GM18508 (cell line): ENCODE results near the gene PDAP1.
"Not testable (repeated sequence)": the region's sequence is repeated elsewhere in the genome, so short reads cannot be mapped to it uniquely, and the experiment has no call there.

Experiments used
- ATAC-seq: cut with Tn5 transposase; IDR thresholded peaks from one replicate; pipeline ENCODE4 v1.9.1; 2021; ENCODE audit warnings: moderate number of reproducible peaks; ENCODE audit not compliant: insufficient read depth, unreplicated experiment

PDAP1 gene

DNA sequence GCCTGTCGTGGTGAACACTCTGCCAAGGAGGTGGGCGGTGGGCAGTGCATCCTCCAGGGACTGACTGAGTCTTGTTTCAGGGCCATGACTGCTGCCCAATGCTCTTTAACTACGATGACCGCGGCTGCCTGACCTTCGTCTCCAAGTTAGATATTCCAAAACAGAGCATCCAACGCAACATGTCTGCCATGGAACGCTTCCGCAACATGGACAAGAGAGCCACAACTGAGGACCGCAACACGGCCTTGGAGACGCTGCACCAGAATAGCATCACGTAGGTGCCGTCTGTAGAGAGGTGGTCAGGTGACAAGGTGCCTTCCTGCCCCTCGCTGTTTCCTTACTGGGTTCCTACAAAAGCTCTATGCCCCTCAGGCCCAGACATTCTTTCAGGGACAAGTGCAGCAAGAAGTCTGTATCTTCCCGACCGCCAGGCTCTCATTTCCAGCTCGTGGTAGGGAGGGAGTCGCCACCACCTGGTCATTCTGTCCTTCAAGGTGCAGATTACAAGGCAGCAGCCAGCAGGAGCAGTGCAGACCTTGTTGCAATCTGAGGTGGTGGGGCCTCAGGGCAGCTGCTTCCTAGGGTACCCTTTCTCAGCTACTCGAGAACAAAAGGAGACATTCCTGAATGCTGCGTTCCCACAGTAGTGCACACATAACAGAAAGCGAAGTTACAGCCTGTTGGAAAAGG lies 48.8 kb downstream of the PDAP1 start:
- no peak for ATAC-seq

DNA sequence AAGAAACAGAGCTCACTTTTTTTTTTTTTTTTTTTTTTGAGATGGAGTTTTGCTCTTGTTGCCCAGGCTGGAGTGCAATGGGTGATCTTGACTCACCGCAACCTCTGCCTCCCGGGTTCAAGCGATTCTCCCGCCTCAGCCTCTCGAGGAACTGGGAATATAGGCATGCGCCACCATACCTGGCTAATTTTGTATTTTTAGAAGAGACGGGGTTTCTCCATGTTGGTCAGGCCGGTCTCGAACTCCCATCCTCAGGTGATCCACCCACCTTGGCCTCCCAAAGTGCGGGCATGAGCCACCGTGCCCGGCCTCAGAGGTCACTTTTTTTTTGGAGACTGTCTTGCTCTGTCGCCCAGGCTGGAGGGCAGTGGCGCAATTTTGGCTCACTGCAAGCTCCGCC lies 49.9 kb downstream of the PDAP1 start:
- not testable (repeated sequence) for ATAC-seq

DNA sequence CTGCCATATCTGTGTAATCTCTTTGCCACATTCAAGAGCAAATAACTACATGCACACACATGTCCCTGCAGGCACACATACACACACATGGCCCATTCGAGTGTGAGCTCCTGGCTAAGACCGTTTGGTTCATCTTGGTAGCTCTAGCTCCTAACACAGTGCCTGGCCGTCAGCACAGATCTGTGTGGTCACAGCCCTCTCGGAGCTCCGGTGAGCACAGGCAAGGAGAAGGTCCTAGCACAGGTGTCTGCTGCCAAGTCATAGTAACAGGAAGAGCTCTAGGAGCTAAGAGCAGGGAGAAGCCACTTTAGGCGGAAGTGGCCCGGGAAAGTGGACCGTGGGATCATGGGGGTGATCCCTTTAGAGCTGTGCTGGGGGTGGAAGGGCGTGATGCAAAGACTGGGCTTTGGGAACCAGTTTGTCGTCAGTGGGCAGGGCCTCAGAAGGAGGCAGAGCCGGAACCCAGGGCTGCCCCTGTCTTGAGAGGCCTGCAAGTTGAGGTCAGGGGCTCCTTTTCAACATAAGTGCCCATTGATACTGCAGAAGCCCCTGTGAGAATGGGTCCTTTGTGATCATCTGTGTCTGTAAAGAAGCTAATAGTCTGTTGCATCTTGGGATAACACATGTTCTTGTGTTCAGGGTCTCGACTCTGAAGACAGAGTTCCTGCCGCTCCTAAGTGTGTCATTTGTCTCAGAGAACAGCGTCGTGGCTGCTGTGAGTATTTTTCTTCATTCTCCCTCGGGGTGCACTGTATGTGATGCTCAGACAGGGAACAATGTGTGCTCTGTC lies 50.5 kb downstream of the PDAP1 start:
- no peak for ATAC-seq

DNA sequence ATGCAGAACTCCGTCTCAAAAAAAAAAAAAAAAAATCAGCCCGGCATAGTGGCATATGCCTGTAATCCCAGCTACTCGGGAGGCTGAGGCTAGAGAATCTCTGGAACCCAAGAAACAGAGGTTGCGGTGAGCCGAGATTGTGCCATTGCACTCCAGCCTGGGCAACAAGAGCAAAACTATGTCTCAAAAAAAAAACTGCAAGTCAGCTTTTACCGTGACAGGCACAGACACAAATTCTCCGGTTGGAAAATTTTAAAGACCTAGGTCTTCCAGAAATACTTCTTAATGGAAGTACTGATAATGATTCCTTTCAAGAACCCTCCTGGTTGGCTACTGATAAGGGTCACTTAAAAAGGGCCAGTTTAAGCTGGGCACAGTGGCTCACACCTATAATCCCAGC lies 53.3 kb downstream of the PDAP1 start:
- no peak for ATAC-seq

DNA sequence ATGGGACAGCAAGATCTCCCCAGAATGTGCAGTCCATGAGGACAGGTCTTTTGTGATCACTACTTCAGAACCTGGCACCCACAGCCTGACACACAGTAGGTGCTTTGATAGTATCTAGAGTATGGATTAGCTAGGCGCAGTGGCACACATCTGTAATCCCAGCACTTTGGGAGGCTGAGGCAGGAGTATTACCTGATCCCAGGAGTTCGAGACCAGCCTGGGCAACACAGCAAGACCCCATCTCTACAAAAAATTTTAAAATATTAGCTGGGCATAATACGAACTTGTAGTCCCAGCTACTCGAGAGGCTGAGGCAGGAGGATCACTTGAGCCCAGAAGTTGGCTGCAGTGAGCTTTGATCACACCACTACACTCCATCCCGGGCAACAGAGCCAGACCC lies 56.1 kb downstream of the PDAP1 start:
- no peak for ATAC-seq

DNA sequence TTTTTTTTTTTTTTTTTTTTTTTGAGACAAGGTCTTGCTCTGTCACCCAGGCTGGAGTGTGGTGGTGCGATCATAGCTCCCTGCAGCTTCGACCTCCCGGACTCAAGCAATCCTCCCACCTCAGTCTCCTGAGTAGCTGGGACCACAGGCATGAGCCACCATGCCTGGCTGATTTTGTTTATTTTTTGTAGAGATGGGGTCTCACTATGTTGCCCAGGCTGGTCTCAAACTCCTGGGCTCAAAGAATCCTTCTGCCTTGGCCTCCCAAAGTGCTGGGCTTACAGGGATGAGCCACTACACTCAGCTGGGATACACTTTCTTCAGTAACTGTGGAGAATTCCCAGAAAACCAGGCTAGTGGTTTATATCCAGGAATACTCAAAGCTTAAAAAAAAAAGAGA lies 57.8 kb downstream of the PDAP1 start:
- ATAC-seq = not testable (repeated sequence)
